K562 (cell line): ENCODE data around the gene SRPRA. TPM values are rescaled to one million over a fixed set of nuclear protein-coding genes. Genes with fewer than 3 reads are reported as not detected.

Experiments
- ETV5 ChIP-seq: sonication (generic); formaldehyde crosslinking; IDR thresholded peaks from 2 replicates; pipeline ENCODE4 v1.4.0; 2020; ENCODE audit warnings: low read depth, mild to moderate bottlenecking, missing genetic modification reagents
- GATAD2B ChIP-seq: fragments of 450-650 bp; IDR thresholded peaks from 2 replicates; pipeline ENCODE4 v1.6.1; 2017; ENCODE audit warnings: mild to moderate bottlenecking, borderline replicate concordance
- MEF2D ChIP-seq: conservative IDR thresholded peaks from 2 replicates; pipeline ENCODE4 v1.6.1; 2016; ENCODE audit warnings: low read depth, missing genetic modification characterization, missing compliant biosample characterization
- NFE2 ChIP-seq: IDR thresholded peaks from 2 replicates; pipeline ENCODE4 v1.6.1; 2014; ENCODE audit warnings: antibody characterized with exemption, low read depth
- NR2C2 ChIP-seq, 2 experiments: fragments of 200-800 bp in 1 of 2; sonication (Bioruptor generic) in 1 of 2; sonication (generic) in 1 of 2; formaldehyde crosslinking in 1 of 2; IDR thresholded peaks; 2 replicates each; pipeline versions ENCODE4 v1.6.1 to v1.8.0; 2016 to 2022; ENCODE audit warnings: mild to moderate bottlenecking in 1 of 2, missing compliant biosample characterization in 1 of 2, missing genetic modification characterization in 1 of 2, missing genetic modification reagents in 1 of 2
- NRF1 ChIP-seq, 2 experiments: fragments of 450-650 bp; IDR thresholded peaks in 1 of 2; conservative IDR thresholded peaks in 1 of 2; 2 replicates each; pipeline ENCODE4 v1.6.1; 2014; ENCODE audit warnings: mild to moderate bottlenecking in 2 of 2
- PHTF2 ChIP-seq: fragments of 250-450 bp; sonication (Bioruptor Pico); IDR thresholded peaks from 2 replicates; pipeline ENCODE4 v1.5.0; 2021; ENCODE audit warnings: mild to moderate bottlenecking
- SAFB ChIP-seq: fragments of 200-400 bp; formaldehyde crosslinking; IDR thresholded peaks from 2 replicates; pipeline ENCODE4 v1.6.1; 2017; ENCODE audit warnings: low read depth, low read length, borderline replicate concordance
- ZHX1 ChIP-seq: fragments of 150-350 bp; conservative IDR thresholded peaks from 2 replicates; pipeline ENCODE4 v1.6.1; 2014; ENCODE audit warnings: low read length
- polyA plus RNA-seq, 8 experiments: library from polyadenylated mRNA; depleted of rRNA in 4 of 8; stranded (reverse) in 5 of 8; unstranded in 3 of 8; fragments of >200 nt; fragmentation: Nextera tagmentation in 2 of 8; fragmentation: Illumina TruSeq in 1 of 8; extraction: Ambion mirVana in 2 of 8; extraction: Trizol in 1 of 8; gene quantifications; 2 replicates each; pipeline versions ENCODE4 v1.2.1 to v1.2.3, GENCODE V29; 2011 to 2014; ENCODE audit warnings: inconsistent platforms in 1 of 8, missing spikeins in 1 of 8
- total RNA-seq, 7 experiments: library from RNA; depleted of rRNA in 6 of 7; stranded (reverse); fragments of >200 nt in 6 of 7; fragmentation: Illumina TruSeq in 2 of 7; extraction: Trizol in 2 of 7; gene quantifications; 2 replicates each; pipeline versions ENCODE4 v1.2.1 to v1.2.3, GENCODE V29; 2011 to 2021; ENCODE audit warnings: low replicate concordance in 1 of 7
- TF ChIP-seq, protein P1 (sequence below): sonication (generic); formaldehyde crosslinking; IDR thresholded peaks from 2 replicates; pipeline ENCODE4 v1.8.1; 2023; ENCODE audit warnings: mild to moderate bottlenecking, missing genetic modification reagents, moderate library complexity
- TF ChIP-seq, protein P2 (sequence below): fragments of 250-450 bp; sonication (Bioruptor Pico); IDR thresholded peaks from 2 replicates; pipeline ENCODE4 v1.4.0; 2020; ENCODE audit warnings: mild to moderate bottlenecking, moderate library complexity, borderline replicate concordance
- TF ChIP-seq, protein P3 (sequence below): fragments of 200-800 bp; sonication (Bioruptor generic); IDR thresholded peaks from 2 replicates; pipeline ENCODE4 v1.6.1; 2017; ENCODE audit warnings: missing genetic modification characterization, missing compliant biosample characterization

The SRPRA gene
- total and polyA plus RNA-seq, 9 of the 15 experiments (the other 6 are each of a cell fraction or from before 2014, with no cell fraction given), result 33.5 to 124 (median 80.0) TPM

DNA sequence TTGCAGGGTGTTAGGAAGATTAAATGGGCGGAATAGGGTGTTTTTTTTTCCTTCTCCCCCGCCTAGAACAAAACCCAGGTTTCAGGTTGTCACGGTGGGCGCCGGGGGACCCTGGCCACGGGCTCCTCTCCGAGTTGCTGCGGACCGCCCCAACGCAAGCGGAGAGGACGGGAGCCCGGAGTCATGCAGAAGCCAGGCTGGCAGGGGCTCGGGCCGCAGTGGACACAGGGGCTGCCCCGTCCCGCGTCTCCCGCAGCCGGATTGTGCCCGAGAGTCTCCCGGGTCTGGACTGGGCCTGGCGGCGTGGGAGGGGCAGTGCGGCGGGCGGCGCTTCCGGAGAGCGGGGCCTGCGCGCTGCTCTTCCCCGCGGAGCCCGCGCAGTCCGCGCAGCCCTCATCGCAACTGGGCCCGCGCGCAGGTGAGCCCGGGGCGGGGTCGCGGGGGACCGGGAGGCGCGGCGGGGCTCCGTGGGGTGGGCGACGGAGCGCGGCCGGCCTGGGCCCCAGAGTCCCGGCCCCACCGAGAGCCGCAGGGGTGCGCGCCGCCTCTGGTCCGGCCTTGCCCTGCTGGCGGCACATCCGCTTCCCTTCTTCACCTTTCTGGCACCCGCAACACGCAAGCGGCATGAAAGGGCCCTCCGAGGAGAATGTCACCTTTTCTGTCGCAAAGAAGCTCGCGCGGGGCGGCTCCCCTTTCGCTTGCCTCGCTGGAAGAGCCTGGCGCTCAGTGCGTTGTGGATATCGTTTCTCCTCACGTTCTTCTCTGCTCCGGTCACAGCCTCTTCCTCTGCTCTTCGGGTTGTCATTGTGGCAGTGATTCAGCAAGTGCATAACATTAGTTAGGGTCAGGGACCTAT, 14.3 kb upstream of the SRPRA start, which contains the start of gene TIRAP (continued):
- no peak for TF ChIP-seq ZHX1
- TF ChIP-seq, protein P1, sequence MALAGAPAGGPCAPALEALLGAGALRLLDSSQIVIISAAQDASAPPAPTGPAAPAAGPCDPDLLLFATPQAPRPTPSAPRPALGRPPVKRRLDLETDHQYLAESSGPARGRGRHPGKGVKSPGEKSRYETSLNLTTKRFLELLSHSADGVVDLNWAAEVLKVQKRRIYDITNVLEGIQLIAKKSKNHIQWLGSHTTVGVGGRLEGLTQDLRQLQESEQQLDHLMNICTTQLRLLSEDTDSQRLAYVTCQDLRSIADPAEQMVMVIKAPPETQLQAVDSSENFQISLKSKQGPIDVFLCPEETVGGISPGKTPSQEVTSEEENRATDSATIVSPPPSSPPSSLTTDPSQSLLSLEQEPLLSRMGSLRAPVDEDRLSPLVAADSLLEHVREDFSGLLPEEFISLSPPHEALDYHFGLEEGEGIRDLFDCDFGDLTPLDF (CRISPR knock-in tag), result no peak
- peak; percentile 82 for TF ChIP-seq NFE2
- TF ChIP-seq SAFB, result peak; percentile 93
- TF ChIP-seq GATAD2B, result peak; percentile 68
- TF ChIP-seq, protein P2, sequence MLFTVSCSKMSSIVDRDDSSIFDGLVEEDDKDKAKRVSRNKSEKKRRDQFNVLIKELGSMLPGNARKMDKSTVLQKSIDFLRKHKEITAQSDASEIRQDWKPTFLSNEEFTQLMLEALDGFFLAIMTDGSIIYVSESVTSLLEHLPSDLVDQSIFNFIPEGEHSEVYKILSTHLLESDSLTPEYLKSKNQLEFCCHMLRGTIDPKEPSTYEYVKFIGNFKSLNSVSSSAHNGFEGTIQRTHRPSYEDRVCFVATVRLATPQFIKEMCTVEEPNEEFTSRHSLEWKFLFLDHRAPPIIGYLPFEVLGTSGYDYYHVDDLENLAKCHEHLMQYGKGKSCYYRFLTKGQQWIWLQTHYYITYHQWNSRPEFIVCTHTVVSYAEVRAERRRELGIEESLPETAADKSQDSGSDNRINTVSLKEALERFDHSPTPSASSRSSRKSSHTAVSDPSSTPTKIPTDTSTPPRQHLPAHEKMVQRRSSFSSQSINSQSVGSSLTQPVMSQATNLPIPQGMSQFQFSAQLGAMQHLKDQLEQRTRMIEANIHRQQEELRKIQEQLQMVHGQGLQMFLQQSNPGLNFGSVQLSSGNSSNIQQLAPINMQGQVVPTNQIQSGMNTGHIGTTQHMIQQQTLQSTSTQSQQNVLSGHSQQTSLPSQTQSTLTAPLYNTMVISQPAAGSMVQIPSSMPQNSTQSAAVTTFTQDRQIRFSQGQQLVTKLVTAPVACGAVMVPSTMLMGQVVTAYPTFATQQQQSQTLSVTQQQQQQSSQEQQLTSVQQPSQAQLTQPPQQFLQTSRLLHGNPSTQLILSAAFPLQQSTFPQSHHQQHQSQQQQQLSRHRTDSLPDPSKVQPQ (CRISPR knock-in tag), result no peak
- no peak for TF ChIP-seq MEF2D
- TF ChIP-seq PHTF2 (CRISPR knock-in tag), result no peak
- TF ChIP-seq NR2C2 (CRISPR knock-in tag; IDR thresholded peaks at IDR 0.05), result no peak
- TF ChIP-seq NR2C2 (tag; IDR thresholded peaks at IDR 0.05), result peak; percentile 29; the same call in 1 of the 2 replicates
- TF ChIP-seq, protein P3, sequence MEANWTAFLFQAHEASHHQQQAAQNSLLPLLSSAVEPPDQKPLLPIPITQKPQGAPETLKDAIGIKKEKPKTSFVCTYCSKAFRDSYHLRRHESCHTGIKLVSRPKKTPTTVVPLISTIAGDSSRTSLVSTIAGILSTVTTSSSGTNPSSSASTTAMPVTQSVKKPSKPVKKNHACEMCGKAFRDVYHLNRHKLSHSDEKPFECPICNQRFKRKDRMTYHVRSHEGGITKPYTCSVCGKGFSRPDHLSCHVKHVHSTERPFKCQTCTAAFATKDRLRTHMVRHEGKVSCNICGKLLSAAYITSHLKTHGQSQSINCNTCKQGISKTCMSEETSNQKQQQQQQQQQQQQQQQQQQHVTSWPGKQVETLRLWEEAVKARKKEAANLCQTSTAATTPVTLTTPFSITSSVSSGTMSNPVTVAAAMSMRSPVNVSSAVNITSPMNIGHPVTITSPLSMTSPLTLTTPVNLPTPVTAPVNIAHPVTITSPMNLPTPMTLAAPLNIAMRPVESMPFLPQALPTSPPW (CRISPR knock-in tag), result peak; percentile 61; the same call in 1 of the 2 replicates
- peak; percentile 79 to 85 for TF ChIP-seq NRF1 (conservative IDR thresholded peaks at IDR 0.05 in 1 of 2, IDR thresholded peaks at IDR 0.05 in 1 of 2)
- 0 out of 2 replicates have a peak, but pooled peaks have one; percentile 61 for TF ChIP-seq ETV5
